NCI-H1930 (cell line): ENCODE data around the gene PANK2.
"Not testable (repeated sequence)": the region's sequence is repeated elsewhere in the genome, so short reads cannot be mapped to it uniquely, and the experiment has no call there.

Experiments used
- DNase-seq, 2 experiments: peaks; one replicate each; lab custom pipeline; 2025; lab: John Stamatoyannopoulos, UW

PANK2 gene

GRCh38 chr20:3901028-3901705 lies 12.0 kb downstream of the PANK2 start:
- no peak for DNase-seq

- DNase-seq, result no peak
Measured at GRCh38 chr20:3901706-3902440, 12.7 kb downstream of the PANK2 start.

- no peak for DNase-seq
Measured at GRCh38 chr20:3902446-3902845, 13.3 kb downstream of the PANK2 start.

- DNase-seq, result no peak
Measured at GRCh38 chr20:3904224-3904623, 15.0 kb downstream of the PANK2 start.

GRCh38 chr20:3904857-3905256 lies 15.7 kb downstream of the PANK2 start:
- no peak for DNase-seq

- DNase-seq, result not testable (repeated sequence)
Measured at GRCh38 chr20:3906744-3907721, 17.8 kb downstream of the PANK2 start.

- no peak for DNase-seq
Measured at GRCh38 chr20:3908667-3909066, 19.5 kb downstream of the PANK2 start.

- no peak for DNase-seq
Measured at GRCh38 chr20:3909952-3910366, 20.8 kb downstream of the PANK2 start.

GRCh38 chr20:3910853-3911252 lies 21.7 kb downstream of the PANK2 start:
- no peak for DNase-seq

- DNase-seq, result no peak
Measured at GRCh38 chr20:3911956-3912355, 22.8 kb downstream of the PANK2 start.

- no peak for DNase-seq
Measured at GRCh38 chr20:3914446-3914845, 25.3 kb downstream of the PANK2 start.

- DNase-seq, result no peak
Measured at GRCh38 chr20:3915691-3916090, 26.5 kb downstream of the PANK2 start.

GRCh38 chr20:3916364-3916763 lies 27.2 kb downstream of the PANK2 start:
- no peak for DNase-seq

- no peak for DNase-seq
Measured at GRCh38 chr20:3919352-3919751, 30.2 kb downstream of the PANK2 start.

- no peak for DNase-seq
Measured at GRCh38 chr20:3922223-3922982, 33.2 kb downstream of the PANK2 start.

GRCh38 chr20:3922983-3923339 lies 33.8 kb downstream of the PANK2 start:
- DNase-seq, result no peak

GRCh38 chr20:3923818-3924217 lies 34.6 kb downstream of the PANK2 start:
- DNase-seq, result no peak

- DNase-seq, result no peak
Measured at GRCh38 chr20:3924304-3925112, 35.3 kb downstream of the PANK2 start.

GRCh38 chr20:3925113-3925695 lies 36.0 kb downstream of the PANK2 start:
- no peak for DNase-seq

GRCh38 chr20:3925899-3926638 lies 36.9 kb downstream of the PANK2 start:
- no peak for DNase-seq
